PFSK-1 (cell line): ENCODE results near the gene FBXL7.

Experiments
- FOXP2 ChIP-seq: optimal IDR thresholded peaks from 2 replicates; pipeline ENCODE3; 2011; ENCODE audit warnings: borderline replicate concordance, control low read depth, inconsistent platforms; ENCODE audit not compliant: insufficient read depth; ENCODE audit errors: extremely low read length, extremely low read depth
- POLR2AphosphoS5 ChIP-seq: IDR thresholded peaks from 2 replicates; pipeline ENCODE4 v1.6.1; 2012; ENCODE audit warnings: low read depth, mild to moderate bottlenecking, control low read depth, low read length, moderate library complexity
- SIN3A ChIP-seq: IDR thresholded peaks from 2 replicates; pipeline ENCODE4 v1.6.1; 2012; ENCODE audit warnings: mild to moderate bottlenecking, low read length, moderate library complexity, borderline replicate concordance; ENCODE audit not compliant: insufficient read depth
- TAF1 ChIP-seq: IDR thresholded peaks from 2 replicates; pipeline ENCODE4 v1.6.1; 2012; ENCODE audit warnings: low read length, control low read depth, borderline replicate concordance; ENCODE audit not compliant: insufficient read depth
- TF ChIP-seq, protein P1 (sequence below), 2 experiments: IDR thresholded peaks; 2 replicates each; pipeline versions ENCODE4 v1.6.1 to v1.8.0; 2011 to 2012; ENCODE audit warnings: low read depth in 2 of 2, low read length in 2 of 2, control low read depth in 1 of 2, inconsistent platforms in 1 of 2, mild to moderate bottlenecking in 1 of 2, moderate library complexity in 1 of 2; ENCODE audit not compliant: insufficient read depth in 1 of 2

The FBXL7 gene

DNA sequence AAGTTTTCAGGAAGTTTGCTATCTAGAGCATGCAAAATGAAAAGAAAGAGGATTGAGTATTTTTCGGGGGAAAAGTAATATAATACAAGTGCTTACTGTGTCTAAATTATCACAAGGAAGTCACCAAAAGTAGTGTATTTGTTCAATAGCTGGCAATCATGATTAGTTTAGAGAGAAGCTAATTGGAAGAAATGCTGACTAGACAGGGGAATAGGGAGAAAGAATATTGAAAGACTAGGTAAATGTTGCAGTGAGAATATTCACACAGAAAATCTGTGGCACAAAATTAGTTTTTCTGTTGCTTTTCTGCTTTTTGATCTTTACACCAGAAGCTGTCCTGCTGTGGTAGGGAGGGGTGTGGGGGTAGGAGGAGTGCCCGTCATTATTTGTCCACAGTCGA, 440.9 kb downstream of the FBXL7 start:
- TF ChIP-seq, protein P1, sequence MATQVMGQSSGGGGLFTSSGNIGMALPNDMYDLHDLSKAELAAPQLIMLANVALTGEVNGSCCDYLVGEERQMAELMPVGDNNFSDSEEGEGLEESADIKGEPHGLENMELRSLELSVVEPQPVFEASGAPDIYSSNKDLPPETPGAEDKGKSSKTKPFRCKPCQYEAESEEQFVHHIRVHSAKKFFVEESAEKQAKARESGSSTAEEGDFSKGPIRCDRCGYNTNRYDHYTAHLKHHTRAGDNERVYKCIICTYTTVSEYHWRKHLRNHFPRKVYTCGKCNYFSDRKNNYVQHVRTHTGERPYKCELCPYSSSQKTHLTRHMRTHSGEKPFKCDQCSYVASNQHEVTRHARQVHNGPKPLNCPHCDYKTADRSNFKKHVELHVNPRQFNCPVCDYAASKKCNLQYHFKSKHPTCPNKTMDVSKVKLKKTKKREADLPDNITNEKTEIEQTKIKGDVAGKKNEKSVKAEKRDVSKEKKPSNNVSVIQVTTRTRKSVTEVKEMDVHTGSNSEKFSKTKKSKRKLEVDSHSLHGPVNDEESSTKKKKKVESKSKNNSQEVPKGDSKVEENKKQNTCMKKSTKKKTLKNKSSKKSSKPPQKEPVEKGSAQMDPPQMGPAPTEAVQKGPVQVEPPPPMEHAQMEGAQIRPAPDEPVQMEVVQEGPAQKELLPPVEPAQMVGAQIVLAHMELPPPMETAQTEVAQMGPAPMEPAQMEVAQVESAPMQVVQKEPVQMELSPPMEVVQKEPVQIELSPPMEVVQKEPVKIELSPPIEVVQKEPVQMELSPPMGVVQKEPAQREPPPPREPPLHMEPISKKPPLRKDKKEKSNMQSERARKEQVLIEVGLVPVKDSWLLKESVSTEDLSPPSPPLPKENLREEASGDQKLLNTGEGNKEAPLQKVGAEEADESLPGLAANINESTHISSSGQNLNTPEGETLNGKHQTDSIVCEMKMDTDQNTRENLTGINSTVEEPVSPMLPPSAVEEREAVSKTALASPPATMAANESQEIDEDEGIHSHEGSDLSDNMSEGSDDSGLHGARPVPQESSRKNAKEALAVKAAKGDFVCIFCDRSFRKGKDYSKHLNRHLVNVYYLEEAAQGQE (IDR thresholded peaks at IDR 0.05; ENCODE audit: insufficient read depth in 1 of 2, low read depth in 2 of 2, low read length in 2 of 2) = no peak
- TF ChIP-seq TAF1 = no peak
- no peak for TF ChIP-seq SIN3A
- no peak for TF ChIP-seq FOXP2
- no peak for TF ChIP-seq POLR2AphosphoS5

DNA sequence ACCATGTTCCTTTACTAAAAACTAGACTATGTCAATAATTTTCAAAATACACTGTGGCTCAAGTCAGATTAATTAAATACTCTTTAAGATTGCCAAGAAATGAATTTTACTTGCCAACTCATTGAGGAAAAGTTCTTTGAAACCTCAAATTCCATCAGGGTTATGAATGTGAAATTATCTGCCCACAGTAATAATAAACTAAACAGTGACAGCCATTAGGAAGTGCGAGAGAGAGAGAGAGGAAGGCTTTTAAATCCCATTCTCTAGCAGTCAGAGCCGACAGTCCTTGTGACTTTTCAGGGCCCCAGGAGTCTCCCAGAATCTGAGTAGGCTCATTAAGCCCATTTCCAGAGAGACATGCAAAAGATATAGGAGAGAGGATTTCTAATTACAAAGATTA, 443.5 kb downstream of the FBXL7 start:
- TF ChIP-seq TAF1 = no peak
- TF ChIP-seq, protein P1 (IDR thresholded peaks at IDR 0.05; ENCODE audit: insufficient read depth in 1 of 2, low read depth in 2 of 2, low read length in 2 of 2) = no peak
- TF ChIP-seq FOXP2 = no peak
- TF ChIP-seq POLR2AphosphoS5 = no peak
- no peak for TF ChIP-seq SIN3A

DNA sequence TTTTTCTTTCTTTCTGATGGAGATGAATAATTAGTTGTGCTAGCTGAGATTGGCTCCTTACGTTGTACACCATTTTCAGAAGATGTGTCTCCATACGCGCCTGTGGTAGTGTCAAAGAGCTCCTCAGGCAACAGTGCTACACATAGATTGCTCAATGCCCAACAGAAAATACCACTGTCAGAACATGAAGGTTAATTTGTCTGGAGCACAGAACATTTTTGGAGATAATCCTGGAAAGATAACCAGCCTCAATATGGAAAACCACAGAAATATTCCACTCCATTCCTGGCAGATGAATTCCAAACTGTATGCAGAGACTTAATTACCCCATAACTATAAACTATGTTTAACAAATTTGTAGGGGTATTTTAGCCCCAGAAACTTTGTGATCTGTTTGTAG, 446.0 kb downstream of the FBXL7 start:
- TF ChIP-seq POLR2AphosphoS5 (no peak), FOXP2 (no peak), SIN3A (no peak), TAF1 (no peak)
- TF ChIP-seq, protein P1 (IDR thresholded peaks at IDR 0.05; ENCODE audit: insufficient read depth in 1 of 2, low read depth in 2 of 2, low read length in 2 of 2) = no peak

DNA sequence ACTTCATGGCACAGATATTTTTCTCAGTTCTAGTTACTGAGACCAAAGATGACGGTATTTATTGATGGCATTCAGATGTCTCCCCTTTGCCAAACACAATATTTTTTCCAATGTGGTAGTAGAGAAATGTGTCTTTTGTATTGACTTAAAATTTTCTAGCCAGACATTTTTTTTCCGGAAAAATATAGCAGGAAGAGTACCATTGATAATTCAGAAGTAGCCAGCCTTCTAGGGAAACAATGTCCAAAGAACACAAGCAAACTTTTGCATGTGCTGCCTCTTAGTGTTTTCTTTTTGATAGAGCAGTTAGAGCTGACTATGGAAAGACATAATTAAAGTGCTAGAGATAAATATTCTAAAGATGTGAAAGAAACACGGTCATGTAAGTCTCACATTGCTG, 448.2 kb downstream of the FBXL7 start:
- no peak for TF ChIP-seq TAF1
- TF ChIP-seq FOXP2 = no peak
- TF ChIP-seq POLR2AphosphoS5 = no peak
- TF ChIP-seq, protein P1 (IDR thresholded peaks at IDR 0.05; ENCODE audit: insufficient read depth in 1 of 2, low read depth in 2 of 2, low read length in 2 of 2) = no peak
- no peak for TF ChIP-seq SIN3A

DNA sequence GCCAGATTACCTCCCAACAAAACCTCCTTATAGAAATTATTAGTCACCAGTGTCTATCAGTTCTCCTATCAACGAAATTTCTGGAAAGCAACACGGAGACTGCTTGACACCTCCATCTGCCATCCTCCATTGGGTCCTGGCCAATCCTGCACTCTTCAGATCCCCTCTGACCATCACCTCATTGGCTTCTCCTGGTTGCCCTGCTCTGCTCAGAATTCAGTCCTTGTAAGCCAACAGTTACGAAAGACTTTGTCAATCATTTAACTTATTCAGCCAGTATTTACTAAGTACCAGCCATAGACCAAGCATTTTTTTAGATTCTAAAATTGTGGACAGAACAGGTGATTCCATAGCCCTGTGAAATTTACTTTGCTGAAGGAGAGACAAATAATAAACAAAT, 451.1 kb downstream of the FBXL7 start:
- TF ChIP-seq SIN3A = no peak
- TF ChIP-seq, protein P1 (IDR thresholded peaks at IDR 0.05; ENCODE audit: insufficient read depth in 1 of 2, low read depth in 2 of 2, low read length in 2 of 2) = no peak
- no peak for TF ChIP-seq FOXP2
- TF ChIP-seq POLR2AphosphoS5 = no peak
- TF ChIP-seq TAF1 = no peak
